H1 (cell line): ENCODE results near the gene PTMA. TPM values are rescaled to one million over a fixed set of nuclear protein-coding genes. Genes with fewer than 3 reads are reported as not detected.

Experiments used
- CTCF ChIA-PET: fragments of 300-600 bp; sonication (Branson Sonifier 250); formaldehyde crosslinking; loops from one replicate; lab custom pipeline; 2021; ENCODE audit not compliant: partially characterized antibody; lab: Charles Lee
- POLR2A ChIA-PET: fragments of 300-600 bp; sonication (Branson Sonifier 250); formaldehyde crosslinking; loops from one replicate; lab custom pipeline; 2021; ENCODE audit warnings: inconsistent platforms; ENCODE audit not compliant: partially characterized antibody; lab: Charles Lee
- DNase-seq, 2 experiments: peaks; one replicate each; pipeline versions ENCODE4 v3.0.0 to v3.0.0-alpha.2; 2010 to 2022; ENCODE audit warnings: low spot score in 2 of 2, low read depth in 1 of 2, mixed read lengths in 1 of 2
- FAIRE-seq: peaks from 2 replicates; lab custom pipeline; 2011; peaks lifted over from hg19 to GRCh38; lab: Jason Lieb, UNC
- H2AFZ ChIP-seq: 2 replicates; pipeline ENCODE4 v1.8.1; 2012; ENCODE audit warnings: low read length, inconsistent platforms
- H2AK5ac ChIP-seq: 2 replicates; pipeline ENCODE4 v1.6.1; 2013; ENCODE audit warnings: low read depth, low read length
- H2BK120ac ChIP-seq: replicated peaks from 2 replicates; pipeline ENCODE3; 2013; ENCODE audit warnings: low read depth, low read length, inconsistent platforms
- H2BK12ac ChIP-seq: 2 replicates; pipeline ENCODE4 v1.6.1; 2013; ENCODE audit warnings: low read depth, low read length
- H2BK15ac ChIP-seq: 2 replicates; pipeline ENCODE4 v1.6.1; 2013; ENCODE audit warnings: low read length
- H2BK20ac ChIP-seq: 2 replicates; pipeline ENCODE4 v1.6.1; 2013; ENCODE audit warnings: low read length
- H2BK5ac ChIP-seq: 2 replicates; pipeline ENCODE4 v1.6.1; 2013; ENCODE audit warnings: low read depth, low read length
- H3K14ac ChIP-seq: 2 replicates; pipeline ENCODE4 v1.6.1; 2013; ENCODE audit warnings: inconsistent platforms; ENCODE audit not compliant: insufficient read length
- H3K18ac ChIP-seq: 2 replicates; pipeline ENCODE4 v1.6.1; 2013; ENCODE audit warnings: low read length; ENCODE audit errors: extremely low read depth
- H3K23ac ChIP-seq: 2 replicates; pipeline ENCODE4 v1.6.1; 2013; ENCODE audit warnings: inconsistent platforms; ENCODE audit not compliant: insufficient read length
- H3K23me2 ChIP-seq: 2 replicates; pipeline ENCODE4 v1.6.1; 2013; ENCODE audit warnings: low read depth, low read length
- H3K27ac ChIP-seq: 2 replicates; pipeline ENCODE4 v1.6.1; 2011; ENCODE audit warnings: low read depth, low read length, inconsistent platforms
- H3K27me3 ChIP-seq, 4 experiments: replicated peaks in 1 of 4; 1 replicate in 1 of 4; 2 replicates in 3 of 4; pipeline versions ENCODE4 v1.6.1 to v1.8.1; 2011 to 2013; ENCODE audit warnings: low read length in 3 of 4, mild to moderate bottlenecking in 3 of 4, inconsistent platforms in 2 of 4, mixed read lengths in 2 of 4, moderate library complexity in 1 of 4; ENCODE audit not compliant: control insufficient read depth in 3 of 4, insufficient read depth in 3 of 4; ENCODE audit errors: extremely low read depth in 1 of 4
- H3K36me3 ChIP-seq, 4 experiments: 2 replicates each; pipeline versions ENCODE4 v1.6.1 to v1.8.1; 2011 to 2013; ENCODE audit warnings: mild to moderate bottlenecking in 4 of 4, low read length in 3 of 4, moderate library complexity in 2 of 4, control low read depth in 1 of 4, inconsistent platforms in 1 of 4; ENCODE audit not compliant: insufficient read depth in 4 of 4, control insufficient read depth in 2 of 4
- H3K4ac ChIP-seq: replicated peaks from 2 replicates; pipeline ENCODE3; 2013; ENCODE audit warnings: low read length, low read depth, mixed read lengths, inconsistent platforms; ENCODE audit not compliant: insufficient read length
- H3K4me1 ChIP-seq, 4 experiments: replicated peaks in 1 of 4; 1 replicate in 1 of 4; 2 replicates in 3 of 4; pipeline versions ENCODE4 v1.6.1 to v1.8.1; 2011 to 2013; ENCODE audit warnings: low read length in 3 of 4, inconsistent platforms in 2 of 4, mixed read lengths in 1 of 4; ENCODE audit not compliant: insufficient read depth in 4 of 4, control insufficient read depth in 3 of 4
- H3K4me2 ChIP-seq, 2 experiments: 2 replicates each; pipeline versions ENCODE4 v1.6.1 to v1.8.1; 2011 to 2013; ENCODE audit warnings: low read depth in 2 of 2, low read length in 2 of 2, control low read depth in 1 of 2, inconsistent platforms in 1 of 2, mild to moderate bottlenecking in 1 of 2; ENCODE audit not compliant: insufficient read depth in 1 of 2
- H3K4me3 ChIP-seq, 4 experiments: fragments of 200-600, 300-600 bp in 1 of 4; sonication (generic), shearing (Covaris generic), sonication (Bioruptor Twin) in 1 of 4; 2 replicates each; pipeline versions ENCODE4 v1.5.1 to v1.8.1; 2011 to 2016; ENCODE audit warnings: low read length in 4 of 4, low read depth in 3 of 4, control low read depth in 2 of 4, inconsistent platforms in 2 of 4, mild to moderate bottlenecking in 2 of 4, mixed read lengths in 1 of 4, moderate library complexity in 1 of 4; ENCODE audit not compliant: insufficient read depth in 2 of 4; ENCODE audit errors: extremely low read depth in 1 of 4
- H3K56ac ChIP-seq: replicated peaks from 2 replicates; pipeline ENCODE3; 2013; ENCODE audit warnings: low read depth, mild to moderate bottlenecking, mixed read lengths, low read length, inconsistent platforms; ENCODE audit not compliant: insufficient read length
- H3K79me1 ChIP-seq: 2 replicates; pipeline ENCODE4 v1.6.1; 2013; ENCODE audit warnings: low read depth, low read length, control low read depth
- H3K79me2 ChIP-seq, 2 experiments: 2 replicates each; pipeline versions ENCODE4 v1.6.1 to v1.8.1; 2012 to 2013; ENCODE audit warnings: low read length in 2 of 2, mild to moderate bottlenecking in 2 of 2, inconsistent platforms in 1 of 2; ENCODE audit not compliant: insufficient read depth in 2 of 2, control insufficient read depth in 1 of 2
- H3K9ac ChIP-seq, 4 experiments: replicated peaks in 1 of 4; 1 replicate in 1 of 4; 2 replicates in 3 of 4; pipeline versions ENCODE4 v1.6.1 to v1.8.1; 2011 to 2013; ENCODE audit warnings: low read depth in 3 of 4, low read length in 3 of 4, control low read depth in 2 of 4, mild to moderate bottlenecking in 2 of 4, moderate library complexity in 2 of 4, inconsistent platforms in 1 of 4; ENCODE audit errors: extremely low read depth in 1 of 4
- H3K9me3 ChIP-seq, 2 experiments: 2 replicates each; pipeline versions ENCODE4 v1.6.1 to v1.8.1; 2012 to 2013; ENCODE audit warnings: mild to moderate bottlenecking in 2 of 2, moderate library complexity in 2 of 2, control low read depth in 1 of 2, inconsistent platforms in 1 of 2, low read depth in 1 of 2, low read length in 1 of 2, mixed read lengths in 1 of 2; ENCODE audit not compliant: insufficient read depth in 2 of 2
- H4K20me1 ChIP-seq, 2 experiments: replicated peaks in 1 of 2; 2 replicates each; pipeline versions ENCODE3 to v1.8.1; 2011 to 2013; ENCODE audit warnings: inconsistent platforms in 2 of 2, low read length in 2 of 2, mild to moderate bottlenecking in 1 of 2; ENCODE audit not compliant: insufficient read depth in 2 of 2, control insufficient read depth in 1 of 2
- H4K5ac ChIP-seq: 2 replicates; pipeline ENCODE4 v1.6.1; 2013; ENCODE audit warnings: low read length, low read depth, mixed read lengths, inconsistent platforms; ENCODE audit not compliant: insufficient read length
- H4K8ac ChIP-seq: 2 replicates; pipeline ENCODE4 v1.8.0; 2013; ENCODE audit warnings: mild to moderate bottlenecking, moderate library complexity, low read length, inconsistent platforms; ENCODE audit not compliant: insufficient read depth; ENCODE audit errors: extremely low read depth
- H4K91ac ChIP-seq: replicated peaks from 2 replicates; pipeline ENCODE3; 2013; ENCODE audit warnings: low read length, mixed read lengths, inconsistent platforms; ENCODE audit not compliant: insufficient read length
- GABPA ChIP-seq: IDR thresholded peaks from 2 replicates; pipeline ENCODE4 v1.6.1; 2011; ENCODE audit warnings: mild to moderate bottlenecking, low read length, moderate library complexity, borderline replicate concordance; ENCODE audit not compliant: insufficient read depth
- WGBS, 2 experiments: shearing (Covaris generic) in 1 of 2; methylation state at CpG; one replicate each; pipeline versions ENCODE4 v1.1.6 to v1.1.7; 2013 to 2015; ENCODE audit warnings: low lambda C conversion rate in 2 of 2, mixed read lengths in 2 of 2, inconsistent platforms in 1 of 2, low coverage in 1 of 2, missing lambda C conversion rate in 1 of 2; ENCODE audit not compliant: insufficient replicate concordance in 2 of 2, insufficient coverage in 1 of 2, insufficient read length in 1 of 2; ENCODE audit errors: extremely low coverage in 1 of 2, missing lambda C conversion rate in 1 of 2; 5-methylcytosine and 5-hydroxymethylcytosine counted together
- polyA plus RNA-seq, 7 experiments: library from polyadenylated mRNA; depleted of rRNA in 3 of 7; stranded (reverse) in 5 of 7; unstranded in 2 of 7; fragments of >200 nt in 5 of 7; fragments of 200-250 nt in 2 of 7; gene quantifications; 1 replicate in 5 of 7; 2 replicates in 1 of 7; 4 replicates in 1 of 7; pipeline versions ENCODE4 v1.2.1 to v1.2.3, GENCODE V29; 2011 to 2013; ENCODE audit warnings: missing spikeins in 2 of 7, mixed read lengths in 2 of 7
- total RNA-seq: library from RNA; stranded (reverse); fragmentation: NEBNext Ultra II Directional; extraction: Animal tissue kit (Norgen Biotek cat#: 25700); gene quantifications from 2 replicates; pipeline ENCODE4 v1.2.1, GENCODE V29; 2021
- TF ChIP-seq, protein P1 (sequence below): IDR thresholded peaks from 2 replicates; pipeline ENCODE4 v1.6.1; 2012; ENCODE audit warnings: inconsistent platforms

Gene PTMA
- total and polyA plus RNA-seq, 2 of the 8 experiments (the other 6 are each of a cell fraction or from before 2014, with no cell fraction given), result 683 to 2,680 TPM

DNA sequence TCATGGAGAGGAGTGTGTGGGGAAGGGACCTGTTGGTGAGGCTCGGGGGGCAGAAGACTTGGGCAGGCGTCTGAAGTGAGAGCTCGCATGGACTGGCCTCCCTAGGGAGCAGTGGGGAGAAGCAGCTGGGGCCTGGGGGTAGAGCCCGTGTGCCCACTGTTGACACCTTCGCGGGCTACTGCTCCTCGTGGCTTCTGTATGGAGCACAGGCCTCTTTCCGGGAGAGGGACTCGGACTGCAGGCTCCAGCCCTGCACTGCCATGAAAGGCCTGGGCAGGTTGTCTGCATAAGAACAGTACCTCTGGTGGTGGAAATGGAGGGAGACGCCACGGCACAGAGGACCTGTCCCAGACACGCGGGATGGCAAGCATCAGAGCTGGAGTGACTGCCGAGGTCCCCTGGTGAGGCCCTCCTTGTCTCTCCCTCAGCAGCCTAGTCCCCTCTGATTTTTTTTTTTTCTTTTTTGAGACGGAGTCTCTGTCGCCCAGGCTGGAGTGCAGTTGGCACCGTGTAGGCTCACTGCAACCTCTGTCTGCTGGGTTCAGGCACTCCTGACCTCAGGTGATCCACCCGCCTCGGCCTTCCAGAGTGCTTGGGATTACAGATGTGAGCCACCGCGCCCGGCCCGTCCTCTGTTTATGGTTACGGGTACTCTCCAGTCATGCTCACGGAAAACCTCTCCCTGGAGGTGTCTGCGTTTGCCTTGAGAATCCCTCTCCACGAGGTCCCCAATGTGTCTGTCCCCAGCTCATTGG is 44.7 kb upstream of the PTMA start:
- Histone ChIP-seq H3K18ac (peak overlapping the region; percentile 93; the same call in 1 of the 2 replicates), H3K9me3 (no peaks in the 10 kb centered on the region; a peak in 1 of 4 replicates), H3K4ac (peak overlapping the region; percentile 37), H3K79me1 (no peaks in the 10 kb centered on the region), H3K23me2 (peaks cover 2% of the 10 kb centered on the region; the same call in 1 of the 2 replicates), H4K5ac (no peak overlapping the region), H3K4me3 (no peak overlapping the region), H2BK12ac (peak overlapping the region; percentile 92)
- CTCF ChIA-PET, result interaction anchor here (0.6 to 11.3 kb wide), 8 partner anchors 11 to 55 kb away, joined by 3 to 148 read pairs (median 4); no protein-coding TSS in a partner anchor
- peak in 1 of 2 experiments; percentile 57 for DNase-seq
- no peak for FAIRE-seq
- TF ChIP-seq, protein P1, sequence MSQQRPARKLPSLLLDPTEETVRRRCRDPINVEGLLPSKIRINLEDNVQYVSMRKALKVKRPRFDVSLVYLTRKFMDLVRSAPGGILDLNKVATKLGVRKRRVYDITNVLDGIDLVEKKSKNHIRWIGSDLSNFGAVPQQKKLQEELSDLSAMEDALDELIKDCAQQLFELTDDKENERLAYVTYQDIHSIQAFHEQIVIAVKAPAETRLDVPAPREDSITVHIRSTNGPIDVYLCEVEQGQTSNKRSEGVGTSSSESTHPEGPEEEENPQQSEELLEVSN, result peak; percentile 66
- TF ChIP-seq GABPA, result no peak
- TF ChIP-seq, all 59 proteins: peak for 1
- Histone ChIP-seq H2AFZ (no peak overlapping the region), H2BK15ac (peak overlapping the region; percentile 98), H2BK5ac (peak overlapping the region; percentile 78), H3K9ac (no peak overlapping the region), H2BK120ac (peak overlapping the region; percentile 47), H3K14ac (no peak overlapping the region), H3K79me2 (no peaks in the 10 kb centered on the region), H4K91ac (peak overlapping the region; percentile 71), H3K4me1 (peaks cover 0 to 29% (median 10%) of the 10 kb centered on the region in 4 experiments; a peak in 6 of 7 replicates), H2AK5ac (peak overlapping the region; percentile 65), H3K36me3 (no peaks in the 10 kb centered on the region), H3K4me2 (no peak overlapping the region; a peak in 1 of 4 replicates), H3K27me3 (peaks cover 0 to 10% (median 3%) of the 10 kb centered on the region in 4 experiments; a peak in 5 of 7 replicates), H3K56ac (no peak overlapping the region), H4K20me1 (no peaks in the 10 kb centered on the region), H3K23ac (no peak overlapping the region), H3K27ac (no peak overlapping the region), H4K8ac (no peak overlapping the region; the same call in 1 of the 2 replicates), H2BK20ac (peak overlapping the region; percentile 62; the same call in 1 of the 2 replicates)
- POLR2A ChIA-PET, result interaction anchor here (0.5 to 7.3 kb wide), 8 partner anchors 11 to 1187 kb away, joined by 3 to 100 read pairs (median 28); partner anchors contain the start of gene PTMA
- 93% methylated on average over 27 of the region's 27 CpGs; no CpG with 5 or more reads in 1 of the 2 experiments for WGBS, 2 experiments
